HG02870 (cell line): ENCODE measurements around the gene PDE11A.

Experiments
- ATAC-seq: cut with Tn5 transposase; IDR thresholded peaks from one replicate; pipeline ENCODE4 v1.9.1; 2021; ENCODE audit warnings: mild to moderate bottlenecking, moderate library complexity; ENCODE audit not compliant: unreplicated experiment

PDE11A gene

DNA sequence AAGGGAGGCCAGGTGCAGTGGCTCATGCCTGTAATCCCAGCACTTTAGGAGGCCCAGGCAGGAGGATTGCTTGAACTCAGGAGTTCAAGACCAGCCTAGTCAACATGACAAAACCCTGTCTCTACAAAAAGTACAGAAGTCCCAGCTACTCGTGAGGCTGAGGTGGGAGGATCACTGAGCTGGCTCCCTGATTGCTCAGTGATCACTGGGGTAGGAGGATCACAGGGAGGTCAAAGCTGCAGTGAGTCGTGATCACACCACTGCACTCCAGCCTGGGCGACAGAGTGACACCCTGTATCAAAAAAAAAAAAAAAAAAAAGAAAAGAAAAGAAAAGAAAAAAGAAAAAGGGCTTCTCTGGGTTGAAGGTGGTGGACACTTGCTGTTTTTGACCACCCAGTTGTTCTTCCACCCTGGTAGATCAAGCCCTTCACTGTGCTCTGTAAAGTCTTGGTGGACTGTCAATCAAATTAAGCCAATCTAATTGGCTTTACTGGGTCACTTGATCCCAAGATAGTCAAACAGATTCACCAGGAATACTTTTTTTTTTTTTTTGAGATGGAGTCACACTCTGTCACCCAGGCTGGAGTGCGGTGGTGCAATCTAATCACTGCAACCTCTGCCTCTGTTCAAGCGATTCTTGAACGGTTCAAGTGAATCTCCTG lies 488.4 kb downstream of the PDE11A start:
- ATAC-seq, result no peak

- no peak for ATAC-seq
Observed at GRCh38 chr2:177582000-177582399, 490.6 kb downstream of the PDE11A start.

DNA sequence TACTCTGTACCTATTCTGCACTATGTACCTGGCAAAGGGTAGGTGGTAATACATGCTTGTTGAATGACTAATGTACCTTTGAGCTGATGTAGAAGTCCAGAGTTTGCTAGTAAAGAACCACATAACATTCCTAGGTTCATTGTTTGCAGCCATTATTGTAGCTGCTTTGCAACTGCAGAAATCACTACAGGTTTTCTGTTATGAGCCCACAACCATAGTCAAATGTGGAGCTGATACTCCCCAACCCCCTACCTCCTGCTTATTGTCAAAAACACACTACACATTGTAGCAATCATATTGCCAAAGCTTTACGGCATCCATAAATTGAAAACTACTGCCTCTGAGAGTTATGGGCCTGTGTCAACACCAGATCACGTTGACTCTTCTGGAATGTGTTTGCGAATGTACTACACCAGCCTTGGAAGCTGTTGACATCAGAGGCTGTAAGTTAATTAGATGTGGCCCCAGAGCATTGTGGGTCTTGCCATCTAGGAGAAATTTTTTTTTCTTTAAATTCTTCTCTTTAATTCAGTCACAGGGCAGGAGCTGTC lies 493.0 kb downstream of the PDE11A start:
- ATAC-seq, result no peak

- ATAC-seq, result no peak
Observed at GRCh38 chr2:177578454-177578853, 494.1 kb downstream of the PDE11A start.

GRCh38 chr2:177577075-177577474 lies 495.5 kb downstream of the PDE11A start:
- no peak for ATAC-seq

GRCh38 chr2:177575358-177575757 lies 497.2 kb downstream of the PDE11A start:
- ATAC-seq, result no peak

DNA sequence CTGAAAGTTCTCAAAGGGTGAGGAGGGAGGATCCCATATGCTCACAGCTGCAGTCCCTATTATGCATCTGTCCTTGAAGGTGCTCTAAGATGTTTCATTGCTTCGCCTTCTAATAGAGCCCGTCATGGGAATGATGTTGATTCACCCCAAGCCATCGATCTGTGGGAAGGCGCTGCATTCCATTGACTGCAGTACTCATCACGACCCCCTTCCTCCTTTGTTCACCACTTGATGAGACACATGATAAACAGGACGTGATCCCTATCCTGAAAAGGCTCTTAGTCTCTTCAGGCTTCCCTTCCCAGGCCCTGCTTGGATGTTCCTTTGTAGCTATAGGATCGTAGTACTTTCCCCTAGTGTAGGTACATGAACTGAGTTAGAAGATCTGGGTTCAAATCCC lies 498.2 kb downstream of the PDE11A start:
- ATAC-seq, result no peak
